ENCODE measurements around the gene RASAL2. TPM values are rescaled to one million over a fixed set of nuclear protein-coding genes. Genes with fewer than 3 reads are reported as not detected.
"Not testable (repeated sequence)": the region's sequence is repeated elsewhere in the genome, so short reads cannot be mapped to it uniquely, and the experiment has no call there.

RASAL2 gene
- total RNA-seq, 1 donor from 2014 or later: 19.2 TPM

DNA sequence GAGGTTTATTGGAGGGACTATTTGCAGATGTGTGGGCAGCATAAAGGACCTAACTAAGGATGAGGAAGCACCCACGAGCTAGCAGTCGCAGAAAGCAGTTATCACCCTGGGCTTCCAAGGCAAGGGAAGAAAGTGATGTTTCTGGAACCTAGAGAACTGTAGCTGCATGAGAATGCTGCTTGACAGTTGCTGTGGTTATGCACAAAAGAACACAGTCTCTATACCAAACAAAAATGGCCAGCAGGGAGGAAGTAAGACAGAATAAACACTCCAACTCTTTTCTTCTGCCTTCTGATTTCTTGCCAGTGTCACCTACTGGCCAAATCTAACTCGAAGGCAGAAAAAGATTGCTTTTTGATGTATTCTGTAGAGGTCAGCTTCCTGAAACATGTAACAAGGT is 190.2 kb downstream of the RASAL2 start:
- no peak for ATAC-seq

DNA sequence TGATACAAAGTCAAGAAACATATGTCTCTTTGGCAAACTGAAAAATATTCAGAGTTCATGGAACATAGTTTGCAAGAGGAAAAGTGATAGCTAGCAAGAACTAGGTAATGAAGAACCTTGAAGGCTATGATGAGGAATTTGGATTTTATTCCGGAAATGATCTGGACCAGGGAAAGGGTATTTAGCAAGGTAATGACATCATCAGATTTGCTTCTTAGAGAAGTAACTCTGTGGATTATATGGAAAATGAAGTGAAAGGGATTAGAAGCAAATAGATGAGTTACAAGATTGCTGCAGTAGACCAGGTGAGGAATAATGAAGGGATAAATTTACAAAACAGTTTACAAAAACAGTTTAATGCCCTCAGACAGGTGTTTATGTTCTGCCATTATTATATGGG is 197.3 kb downstream of the RASAL2 start:
- no peak for ATAC-seq

GRCh38 chr1:178294654-178295053 is 200.8 kb downstream of the RASAL2 start:
- peak; percentile 73 for ATAC-seq

GRCh38 chr1:178300352-178300699 is 206.4 kb downstream of the RASAL2 start:
- ATAC-seq: peak; percentile 73

DNA sequence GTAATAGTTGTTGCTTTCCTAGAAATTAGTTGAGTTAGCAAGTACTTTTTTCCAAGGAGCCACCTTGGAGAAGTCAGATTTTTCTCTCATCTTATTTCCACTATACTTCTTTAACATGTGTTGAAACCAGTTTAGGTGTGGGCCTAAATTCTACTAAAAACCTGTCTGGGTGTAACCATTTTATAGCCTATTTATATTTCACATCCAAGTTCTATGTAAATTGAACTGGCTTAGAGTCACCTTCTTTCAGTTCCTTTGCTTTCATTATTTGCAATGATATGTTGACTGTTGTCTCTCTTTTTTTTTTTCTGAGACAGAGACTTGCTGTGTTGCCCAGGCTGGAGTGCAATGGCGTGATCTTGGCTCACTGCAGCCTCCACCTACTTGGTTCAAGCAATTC is 207.2 kb downstream of the RASAL2 start:
- peak; percentile 71 for ATAC-seq

DNA sequence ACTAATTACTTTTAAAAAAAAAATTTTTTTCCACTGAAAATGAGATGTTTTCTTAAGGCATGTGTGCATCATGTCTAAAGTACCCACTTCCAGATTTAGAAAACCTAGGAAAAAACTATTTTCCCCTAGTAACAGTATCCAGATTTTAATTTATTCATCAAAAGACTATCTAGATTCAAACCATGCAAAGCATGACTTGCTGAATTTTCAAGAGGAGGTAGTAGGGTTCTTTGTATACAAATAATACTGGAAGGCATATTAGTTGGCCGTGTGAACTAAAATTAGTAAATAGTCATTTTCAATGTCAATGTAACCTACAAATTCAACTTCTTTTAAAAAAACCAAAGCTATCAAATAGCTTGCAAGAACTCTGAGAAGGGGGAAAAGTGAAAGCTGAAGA is 213.4 kb downstream of the RASAL2 start:
- ATAC-seq: no peak

GRCh38 chr1:178308438-178308837 is 214.5 kb downstream of the RASAL2 start:
- ATAC-seq: peak; percentile 55

GRCh38 chr1:178310685-178311105 is 216.8 kb downstream of the RASAL2 start:
- peak; percentile 87 for ATAC-seq

DNA sequence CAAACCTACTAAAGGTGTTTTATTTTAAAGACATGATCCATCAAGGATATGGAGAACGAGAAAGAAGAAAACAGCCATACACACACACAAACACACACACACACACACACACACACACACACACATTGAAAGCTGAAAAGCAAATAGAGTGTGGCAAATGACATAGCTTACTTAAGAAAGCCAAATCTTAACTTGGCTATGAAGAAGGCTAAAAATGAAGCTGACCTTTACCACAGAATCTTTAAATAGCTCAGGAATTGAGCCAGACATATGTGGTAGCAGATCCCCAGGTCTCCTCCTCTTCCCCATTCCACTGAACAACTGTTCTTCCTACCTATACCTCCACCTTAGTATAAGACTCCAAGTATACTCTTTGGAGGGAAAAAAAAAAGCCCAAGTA is 217.3 kb downstream of the RASAL2 start:
- ATAC-seq: no peak

DNA sequence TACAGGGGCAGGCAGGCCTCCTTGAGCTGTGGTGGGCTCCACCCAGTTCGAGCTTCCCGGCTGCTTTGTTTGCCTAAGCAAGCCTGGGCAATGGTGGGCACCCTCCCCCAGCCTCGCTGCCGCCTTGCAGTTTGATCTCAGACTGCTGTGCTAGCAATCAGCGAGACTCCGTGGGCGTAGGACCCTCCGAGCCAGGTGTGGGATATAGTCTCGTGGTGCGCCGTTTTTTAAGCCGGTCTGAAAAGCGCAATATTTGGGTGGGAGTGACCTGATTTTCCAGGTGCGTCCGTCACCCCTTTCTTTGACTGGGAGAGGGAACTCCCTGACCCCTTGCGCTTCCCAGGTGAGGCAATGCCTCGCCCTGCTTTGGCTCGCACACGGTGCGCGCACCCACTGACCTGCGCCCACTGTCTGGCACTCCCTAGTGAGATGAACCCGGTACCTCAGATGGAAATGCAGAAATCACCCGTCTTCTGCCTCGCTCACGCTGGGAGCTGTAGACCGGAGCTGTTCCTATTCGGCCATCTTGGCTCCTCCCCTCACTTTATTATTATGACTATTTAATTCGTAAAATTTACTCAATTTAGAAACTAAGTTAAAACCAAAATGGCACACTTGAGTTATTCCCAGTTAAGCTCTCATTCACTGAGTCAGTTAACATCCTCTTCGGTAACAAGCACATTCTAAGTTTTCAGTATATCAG is 226.5 kb downstream of the RASAL2 start:
- not testable (repeated sequence) for ATAC-seq

GRCh38 chr1:178323067-178323466 is 229.2 kb downstream of the RASAL2 start:
- peak; percentile 76 for ATAC-seq

DNA sequence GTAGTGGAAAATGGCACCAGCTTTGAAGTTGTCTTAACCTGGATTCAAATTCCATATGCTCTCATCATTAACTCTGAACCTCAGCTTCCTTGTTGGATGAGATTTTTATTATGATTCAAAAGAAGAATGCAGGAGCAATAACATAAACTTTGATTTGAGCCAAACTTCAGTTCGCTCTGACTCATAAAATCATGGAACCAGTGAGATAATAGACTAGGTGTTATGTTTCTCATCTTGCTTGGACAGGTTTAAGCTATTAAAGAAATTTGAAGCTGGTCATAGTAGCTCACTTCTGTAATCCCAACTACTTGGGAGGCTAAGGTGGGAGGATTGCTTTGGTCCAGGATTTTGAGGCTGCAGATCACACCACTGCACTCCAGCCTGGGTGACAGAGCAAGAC is 230.1 kb downstream of the RASAL2 start:
- ATAC-seq: peak; percentile 87

- ATAC-seq: no peak
Measured at GRCh38 chr1:178328728-178329127, 234.8 kb downstream of the RASAL2 start.

- no peak for ATAC-seq
Measured at GRCh38 chr1:178330153-178330552, 236.2 kb downstream of the RASAL2 start.

GRCh38 chr1:178330848-178331497 is 237.1 kb downstream of the RASAL2 start:
- ATAC-seq: no peak

GRCh38 chr1:178335426-178335825 is 241.5 kb downstream of the RASAL2 start:
- no peak for ATAC-seq

- no peak for ATAC-seq
Measured at GRCh38 chr1:178337091-178337706, 243.3 kb downstream of the RASAL2 start.

- ATAC-seq: no peak
Measured at GRCh38 chr1:178339834-178340233, 245.9 kb downstream of the RASAL2 start.

DNA sequence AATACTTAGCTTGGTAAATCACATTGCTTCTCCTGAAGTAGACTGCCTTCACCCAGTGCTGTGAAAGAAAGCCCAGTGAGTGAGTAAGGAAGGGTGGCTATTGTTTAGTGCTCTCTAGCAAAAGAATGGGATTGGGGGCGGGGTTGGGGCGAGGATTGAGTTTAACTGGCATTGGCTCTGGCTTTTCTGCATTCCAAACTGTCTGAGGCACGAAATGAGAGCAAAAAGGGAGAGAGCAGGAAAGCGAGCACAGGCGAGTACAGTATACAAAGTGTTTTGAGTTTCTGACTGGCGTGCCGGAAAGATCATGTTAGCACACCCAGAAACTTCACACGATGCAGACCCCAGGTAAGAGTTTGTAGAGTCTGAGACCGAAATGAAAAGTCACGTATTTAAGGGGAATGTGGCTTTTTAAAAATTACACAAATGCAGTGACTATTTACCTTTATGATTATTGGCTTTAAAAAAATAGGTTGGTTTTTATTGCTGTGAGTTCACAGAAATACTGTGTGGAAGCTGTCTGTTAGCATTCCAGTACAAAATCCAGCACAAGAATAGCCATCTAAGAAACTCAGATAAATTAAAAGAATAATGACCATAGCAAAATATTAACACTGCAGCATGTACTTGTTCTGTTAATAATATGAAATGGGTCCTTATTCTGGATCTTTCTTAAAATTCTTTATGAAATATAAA is 247.5 kb downstream of the RASAL2 start:
- ATAC-seq: peak; percentile 96

- ATAC-seq: no peak
Measured at GRCh38 chr1:178342745-178343144, 248.8 kb downstream of the RASAL2 start.

GRCh38 chr1:178344513-178345091 is 250.7 kb downstream of the RASAL2 start:
- ATAC-seq: peak; percentile 66

DNA sequence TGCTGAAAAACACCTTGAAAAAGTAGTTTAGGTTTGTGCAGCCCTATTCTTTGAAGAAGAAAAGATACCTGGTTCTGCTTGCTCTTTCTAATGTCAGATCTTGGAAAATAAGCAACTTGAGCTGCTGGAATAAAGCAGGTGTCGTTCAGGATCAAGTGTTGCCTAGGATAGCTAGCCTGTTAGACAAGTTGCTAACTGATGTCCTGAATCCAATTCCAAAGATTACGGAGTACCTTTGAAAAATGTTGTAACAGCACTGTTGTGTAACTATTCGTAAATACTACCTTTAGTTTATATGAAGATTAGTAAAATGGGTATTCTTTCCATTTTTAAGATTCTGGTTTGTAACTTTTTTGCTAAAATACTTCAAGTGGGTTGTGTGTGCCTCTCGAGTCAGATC is 251.3 kb downstream of the RASAL2 start:
- peak; percentile 35 for ATAC-seq

- no peak for ATAC-seq
Measured at GRCh38 chr1:178345807-178346206, 251.9 kb downstream of the RASAL2 start.

Data from esophagus mucosa (tissue), 1 donor.